C1 segment of cervical spinal cord (tissue), 14 donors: Measurements from ENCODE around the gene SYN1.

Source experiments
- DNase-seq, 14 donors: peaks; one replicate each; lab custom pipeline; 2025; lab: John Stamatoyannopoulos, UW

The SYN1 gene

GRCh38 chrX:47597222-47597621 is 22.4 kb downstream of the SYN1 start:
- DNase-seq = no peak

- no peak for DNase-seq
These were observed 23.4 kb downstream of the SYN1 start for GRCh38 chrX:47596256-47596655.

- DNase-seq = no peak
These were observed 23.9 kb downstream of the SYN1 start for GRCh38 chrX:47595716-47596251.

GRCh38 chrX:47593522-47593921 is 26.1 kb downstream of the SYN1 start:
- DNase-seq = no peak

- no peak for DNase-seq
These were observed 28.7 kb downstream of the SYN1 start for GRCh38 chrX:47590984-47591383.

GRCh38 chrX:47587906-47588735 is 31.5 kb downstream of the SYN1 start:
- no peak for DNase-seq

GRCh38 chrX:47587091-47587891 is 32.4 kb downstream of the SYN1 start:
- DNase-seq = no peak

GRCh38 chrX:47586043-47586787 is 33.4 kb downstream of the SYN1 start:
- no peak for DNase-seq

- no peak for DNase-seq
These were observed 34.4 kb downstream of the SYN1 start for GRCh38 chrX:47585273-47585672.

GRCh38 chrX:47584714-47585113 is 34.9 kb downstream of the SYN1 start:
- DNase-seq = no peak

GRCh38 chrX:47583240-47583861 is 36.3 kb downstream of the SYN1 start:
- DNase-seq = no peak

GRCh38 chrX:47581731-47582647 is 37.7 kb downstream of the SYN1 start, which contains the start of gene TIMP1:
TIMP1 (plus strand) TSS chrX:47582436; CDS start chrX:47583416, 980 bp downstream.
- peak in 11 of 14 donors; percentile 2 to 73 (median 22) for DNase-seq

- peak in 1 of 14 donors; percentile 11 for DNase-seq
These were observed 40.1 kb downstream of the SYN1 start for GRCh38 chrX:47579537-47579936.

GRCh38 chrX:47578692-47579091 is 41.0 kb downstream of the SYN1 start:
- no peak for DNase-seq

- no peak for DNase-seq
These were observed 41.8 kb downstream of the SYN1 start for GRCh38 chrX:47577901-47578300.

- no peak for DNase-seq
These were observed 42.2 kb downstream of the SYN1 start for GRCh38 chrX:47577424-47577823.

GRCh38 chrX:47576021-47576898 is 43.4 kb downstream of the SYN1 start:
- no peak for DNase-seq

- DNase-seq = no peak
These were observed 44.9 kb downstream of the SYN1 start for GRCh38 chrX:47574547-47575301.
